Gastroesophageal sphincter (tissue), 3 donors: Measurements from ENCODE around the gene LRFN2.

Experiments
- CTCF ChIP-seq, 4 experiments: fragments of 200-600 bp in 2 of 4; fragments of 450-650 bp in 2 of 4; sonication (generic) in 1 of 4; IDR thresholded peaks; one replicate each; pipeline ENCODE4 v1.5.1; 2017 to 2019; ENCODE audit warnings: antibody characterized with exemption in 4 of 4, mild to moderate bottlenecking in 2 of 4, moderate library complexity in 2 of 4
- EP300 ChIP-seq: sonication (generic); formaldehyde crosslinking; IDR thresholded peaks from one replicate; pipeline ENCODE4 v1.6.1; 2017; ENCODE audit warnings: antibody characterized with exemption, mild to moderate bottlenecking
- POLR2A ChIP-seq, 2 donors: fragments of 450-650 bp; IDR thresholded peaks; one replicate each; pipeline ENCODE4 v1.6.1; 2017; ENCODE audit warnings: antibody characterized with exemption in 2 of 2, mild to moderate bottlenecking in 2 of 2, moderate library complexity in 1 of 2

GRCh38 chr6:40555092-40555491, 32.1 kb downstream of the LRFN2 start:
- TF ChIP-seq CTCF (IDR thresholded peaks at IDR 0.05) (no peak), POLR2A (IDR thresholded peaks at IDR 0.05) (no peak), EP300 (no peak)
